22Rv1 (cell line): Measurements from ENCODE around the gene POGK.

ENCODE experiments used
- ZFX ChIP-seq: fragments of 450-650 bp; IDR thresholded peaks from 2 replicates; pipeline ENCODE4 v1.6.1; 2017; ENCODE audit warnings: antibody characterized with exemption, borderline replicate concordance
- TF ChIP-seq, protein P1 (sequence below): fragments of 450-650 bp; IDR thresholded peaks from 2 replicates; pipeline ENCODE4 v1.5.1; 2017; ENCODE audit warnings: mild to moderate bottlenecking

GRCh38 chr1:166796620-166797236 lies 42.5 kb upstream of the POGK start:
- TF ChIP-seq ZFX = no peak
- TF ChIP-seq, protein P1, sequence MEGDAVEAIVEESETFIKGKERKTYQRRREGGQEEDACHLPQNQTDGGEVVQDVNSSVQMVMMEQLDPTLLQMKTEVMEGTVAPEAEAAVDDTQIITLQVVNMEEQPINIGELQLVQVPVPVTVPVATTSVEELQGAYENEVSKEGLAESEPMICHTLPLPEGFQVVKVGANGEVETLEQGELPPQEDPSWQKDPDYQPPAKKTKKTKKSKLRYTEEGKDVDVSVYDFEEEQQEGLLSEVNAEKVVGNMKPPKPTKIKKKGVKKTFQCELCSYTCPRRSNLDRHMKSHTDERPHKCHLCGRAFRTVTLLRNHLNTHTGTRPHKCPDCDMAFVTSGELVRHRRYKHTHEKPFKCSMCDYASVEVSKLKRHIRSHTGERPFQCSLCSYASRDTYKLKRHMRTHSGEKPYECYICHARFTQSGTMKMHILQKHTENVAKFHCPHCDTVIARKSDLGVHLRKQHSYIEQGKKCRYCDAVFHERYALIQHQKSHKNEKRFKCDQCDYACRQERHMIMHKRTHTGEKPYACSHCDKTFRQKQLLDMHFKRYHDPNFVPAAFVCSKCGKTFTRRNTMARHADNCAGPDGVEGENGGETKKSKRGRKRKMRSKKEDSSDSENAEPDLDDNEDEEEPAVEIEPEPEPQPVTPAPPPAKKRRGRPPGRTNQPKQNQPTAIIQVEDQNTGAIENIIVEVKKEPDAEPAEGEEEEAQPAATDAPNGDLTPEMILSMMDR = no peak
